ENCODE measurements around the gene SLC24A4. TPM values are rescaled to one million over a fixed set of nuclear protein-coding genes. Genes with fewer than 3 reads are reported as not detected.
A peak's percentile ranks its signal among the peaks of the same experiment; 100 is the strongest.

The SLC24A4 gene
- total RNA-seq, 1 donor = not detected

GRCh38 chr14:92481811-92482555 is 159.0 kb downstream of the SLC24A4 start:
- no peak for DNase-seq (ENCODE audit: low read depth)
- no peak for TF ChIP-seq CTCF (IDR thresholded peaks at IDR 0.05; ENCODE audit: insufficient read depth, low read length)
- no peak overlapping the region for H3K4me3 ChIP-seq (ENCODE audit: low read depth, low read length)

GRCh38 chr14:92482621-92483319 is 159.8 kb downstream of the SLC24A4 start:
- no peak for TF ChIP-seq CTCF (IDR thresholded peaks at IDR 0.05; ENCODE audit: insufficient read depth, low read length)
- H3K4me3 ChIP-seq (ENCODE audit: low read depth, low read length) = no peak overlapping the region
- no peak for DNase-seq (ENCODE audit: low read depth)

GRCh38 chr14:92484132-92484823 is 161.3 kb downstream of the SLC24A4 start:
- TF ChIP-seq CTCF (IDR thresholded peaks at IDR 0.05; ENCODE audit: insufficient read depth, low read length) = no peak
- no peak for DNase-seq (ENCODE audit: low read depth)

GRCh38 chr14:92486881-92487280 is 163.9 kb downstream of the SLC24A4 start:
- peak; percentile 41 for DNase-seq (ENCODE audit: low read depth)
- no peak overlapping the region for H3K4me3 ChIP-seq (ENCODE audit: low read depth, low read length)
- TF ChIP-seq CTCF (IDR thresholded peaks at IDR 0.05; ENCODE audit: insufficient read depth, low read length) = no peak

More at GRCh38 chr14:92484132-92484823, 161.3 kb downstream of the SLC24A4 start:
- H3K4me3 ChIP-seq (ENCODE audit: low read depth, low read length) = no peak overlapping the region

GRCh38 chr14:92487513-92488133 is 164.7 kb downstream of the SLC24A4 start:
- H3K4me3 ChIP-seq (ENCODE audit: low read depth, low read length) = no peak overlapping the region
- TF ChIP-seq CTCF (IDR thresholded peaks at IDR 0.05; ENCODE audit: insufficient read depth, low read length) = no peak
- DNase-seq (ENCODE audit: low read depth) = no peak

- no peak for TF ChIP-seq CTCF (IDR thresholded peaks at IDR 0.05; ENCODE audit: insufficient read depth, low read length)
- no peak overlapping the region for H3K4me3 ChIP-seq (ENCODE audit: low read depth, low read length)
- no peak for DNase-seq (ENCODE audit: low read depth)
Observed at GRCh38 chr14:92489394-92490238, 166.7 kb downstream of the SLC24A4 start.

All from fibroblast of the aortic adventitia (primary cell).